K562 (cell line): Measurements from ENCODE around the gene DCST1. TPM values are rescaled to one million over a fixed set of nuclear protein-coding genes. Genes with fewer than 3 reads are reported as not detected.

ENCODE experiments used
- BRD9 ChIP-seq: fragments of 450-650 bp; IDR thresholded peaks from 2 replicates; pipeline ENCODE4 v1.6.1; 2018; ENCODE audit warnings: low read depth; ENCODE audit not compliant: partially characterized antibody
- CBX1 ChIP-seq: sonication (generic); IDR thresholded peaks from 2 replicates; pipeline ENCODE4 v1.6.1; 2016; ENCODE audit warnings: antibody characterized with exemption, low read depth, mild to moderate bottlenecking
- CBX5 ChIP-seq: IDR thresholded peaks from 2 replicates; pipeline ENCODE4 v1.6.1; 2014; ENCODE audit warnings: low read depth, borderline replicate concordance
- ESRRA ChIP-seq: fragments of 450-650 bp; IDR thresholded peaks from 2 replicates; pipeline ENCODE4 v1.6.1; 2014; ENCODE audit warnings: low read depth, mild to moderate bottlenecking, moderate library complexity, borderline replicate concordance
- MCM5 ChIP-seq: fragments of 450-650 bp; IDR thresholded peaks from 2 replicates; pipeline ENCODE4 v1.6.1; 2016; ENCODE audit warnings: low read depth
- MECOM ChIP-seq: fragments of 250-450 bp; sonication (Bioruptor Pico); IDR thresholded peaks from 2 replicates; pipeline ENCODE4 v1.8.0; 2022; ENCODE audit warnings: inconsistent platforms
- MIER1 ChIP-seq: fragments of 450-650 bp; IDR thresholded peaks from 2 replicates; pipeline ENCODE4 v1.6.1; 2016; ENCODE audit warnings: antibody characterized with exemption, mild to moderate bottlenecking, low read depth
- NCOA2 ChIP-seq, 2 experiments: fragments of 450-650 bp; IDR thresholded peaks; 2 replicates each; pipeline ENCODE4 v1.6.1; 2018; ENCODE audit warnings: mild to moderate bottlenecking in 2 of 2, moderate library complexity in 1 of 2; ENCODE audit not compliant: partially characterized antibody in 2 of 2
- NR2F6 ChIP-seq: fragments of 450-650 bp; formaldehyde crosslinking; IDR thresholded peaks from 2 replicates; pipeline ENCODE4 v1.4.0; 2020; ENCODE audit warnings: mild to moderate bottlenecking
- RAD21 ChIP-seq, 2 experiments: fragments of 250-450 bp in 1 of 2; fragments of 450-650 bp in 1 of 2; sonication (Bioruptor Pico) in 1 of 2; formaldehyde crosslinking in 1 of 2; IDR thresholded peaks in 1 of 2; conservative IDR thresholded peaks in 1 of 2; 2 replicates each; pipeline versions ENCODE4 v1.4.0 to v1.8.0; 2020 to 2022; ENCODE audit warnings: mild to moderate bottlenecking in 2 of 2, moderate library complexity in 1 of 2
- SPI1 ChIP-seq: IDR thresholded peaks from 2 replicates; pipeline ENCODE4 v1.6.1; 2011; ENCODE audit warnings: low read depth, low read length, control low read depth, borderline replicate concordance
- ZNF165 ChIP-seq: fragments of 250-450 bp; sonication (Bioruptor Pico); IDR thresholded peaks from 2 replicates; pipeline ENCODE4 v1.4.0; 2020; ENCODE audit warnings: borderline replicate concordance
- ZNF232 ChIP-seq: sonication (generic); formaldehyde crosslinking; IDR thresholded peaks from 2 replicates; pipeline ENCODE4 v1.8.0; 2022; ENCODE audit warnings: mild to moderate bottlenecking, missing genetic modification reagents
- polyA plus RNA-seq, 8 experiments: library from polyadenylated mRNA; depleted of rRNA in 4 of 8; stranded (reverse) in 5 of 8; unstranded in 3 of 8; fragments of >200 nt; fragmentation: Nextera tagmentation in 2 of 8; fragmentation: Illumina TruSeq in 1 of 8; extraction: Ambion mirVana in 2 of 8; extraction: Trizol in 1 of 8; gene quantifications; 2 replicates each; pipeline versions ENCODE4 v1.2.1 to v1.2.3, GENCODE V29; 2011 to 2014; ENCODE audit warnings: inconsistent platforms in 1 of 8, missing spikeins in 1 of 8
- total RNA-seq, 7 experiments: library from RNA; depleted of rRNA in 6 of 7; stranded (reverse); fragments of >200 nt in 6 of 7; fragmentation: Illumina TruSeq in 2 of 7; extraction: Trizol in 2 of 7; gene quantifications; 2 replicates each; pipeline versions ENCODE4 v1.2.1 to v1.2.3, GENCODE V29; 2011 to 2021; ENCODE audit warnings: low replicate concordance in 1 of 7
- TF ChIP-seq, protein P1 (sequence below): fragments of 200-800 bp; sonication (Bioruptor generic); IDR thresholded peaks from 2 replicates; pipeline ENCODE4 v1.6.1; 2017; ENCODE audit warnings: missing genetic modification characterization, missing compliant biosample characterization
- TF ChIP-seq, protein P2 (sequence below): fragments of 450-650 bp; formaldehyde crosslinking; IDR thresholded peaks from 2 replicates; pipeline ENCODE4 v1.4.0; 2020; ENCODE audit warnings: mild to moderate bottlenecking, moderate library complexity

DCST1 gene
- total and polyA plus RNA-seq, 9 of the 15 experiments (the other 6 are each of a cell fraction or from before 2014, with no cell fraction given) = not detected

DNA sequence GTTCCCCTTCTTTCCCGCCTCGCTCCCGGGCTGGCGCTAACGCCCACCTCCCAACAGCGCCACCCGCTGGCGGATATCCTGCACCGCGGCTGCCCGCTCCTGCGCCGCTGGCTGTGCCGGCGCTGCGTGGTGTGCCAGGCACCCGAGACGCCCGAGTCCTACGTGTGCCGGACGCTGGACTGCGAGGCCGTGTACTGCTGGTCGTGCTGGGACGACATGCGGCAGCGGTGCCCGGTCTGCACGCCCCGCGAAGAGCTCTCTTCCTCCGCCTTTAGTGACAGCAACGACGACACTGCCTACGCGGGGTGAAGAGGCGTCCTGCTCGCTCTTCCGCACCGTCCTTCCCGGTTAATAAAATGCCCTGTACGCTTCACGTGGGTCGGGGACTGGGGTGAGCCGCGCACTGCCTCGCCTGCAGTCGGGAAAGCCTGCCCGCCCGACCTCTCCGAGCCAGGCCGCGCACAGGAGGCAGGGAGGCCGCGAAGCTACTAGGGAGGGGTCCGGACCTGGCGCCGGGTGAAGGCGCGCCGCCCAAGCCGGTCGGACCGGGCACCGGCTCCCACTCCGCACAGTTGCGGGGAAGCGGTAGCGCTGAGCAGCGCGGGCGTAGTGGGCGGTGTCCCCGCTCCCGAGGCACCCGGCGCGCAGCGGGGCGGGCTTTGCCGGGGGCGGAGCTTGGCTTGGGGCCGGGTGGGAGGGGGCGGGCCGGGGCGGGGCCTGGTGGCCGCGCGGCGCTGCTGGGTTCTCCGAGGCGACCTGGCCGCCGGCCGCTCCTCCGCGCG, 17.1 kb downstream of the DCST1 start, which contains the start of gene ADAM15 (continued):
- TF ChIP-seq, protein P1, sequence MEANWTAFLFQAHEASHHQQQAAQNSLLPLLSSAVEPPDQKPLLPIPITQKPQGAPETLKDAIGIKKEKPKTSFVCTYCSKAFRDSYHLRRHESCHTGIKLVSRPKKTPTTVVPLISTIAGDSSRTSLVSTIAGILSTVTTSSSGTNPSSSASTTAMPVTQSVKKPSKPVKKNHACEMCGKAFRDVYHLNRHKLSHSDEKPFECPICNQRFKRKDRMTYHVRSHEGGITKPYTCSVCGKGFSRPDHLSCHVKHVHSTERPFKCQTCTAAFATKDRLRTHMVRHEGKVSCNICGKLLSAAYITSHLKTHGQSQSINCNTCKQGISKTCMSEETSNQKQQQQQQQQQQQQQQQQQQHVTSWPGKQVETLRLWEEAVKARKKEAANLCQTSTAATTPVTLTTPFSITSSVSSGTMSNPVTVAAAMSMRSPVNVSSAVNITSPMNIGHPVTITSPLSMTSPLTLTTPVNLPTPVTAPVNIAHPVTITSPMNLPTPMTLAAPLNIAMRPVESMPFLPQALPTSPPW = peak; percentile 50; the same call in 1 of the 2 replicates
- TF ChIP-seq ZNF232 (CRISPR knock-in tag) = no peak
- TF ChIP-seq ZNF165 (CRISPR knock-in tag) = no peak; the same call in 1 of the 2 replicates
- TF ChIP-seq MIER1 = no peak; the same call in 1 of the 2 replicates
- peak; percentile 55; the same call in 1 of the 2 replicates for TF ChIP-seq CBX1
- TF ChIP-seq NR2F6 = no peak
- TF ChIP-seq, protein P2, sequence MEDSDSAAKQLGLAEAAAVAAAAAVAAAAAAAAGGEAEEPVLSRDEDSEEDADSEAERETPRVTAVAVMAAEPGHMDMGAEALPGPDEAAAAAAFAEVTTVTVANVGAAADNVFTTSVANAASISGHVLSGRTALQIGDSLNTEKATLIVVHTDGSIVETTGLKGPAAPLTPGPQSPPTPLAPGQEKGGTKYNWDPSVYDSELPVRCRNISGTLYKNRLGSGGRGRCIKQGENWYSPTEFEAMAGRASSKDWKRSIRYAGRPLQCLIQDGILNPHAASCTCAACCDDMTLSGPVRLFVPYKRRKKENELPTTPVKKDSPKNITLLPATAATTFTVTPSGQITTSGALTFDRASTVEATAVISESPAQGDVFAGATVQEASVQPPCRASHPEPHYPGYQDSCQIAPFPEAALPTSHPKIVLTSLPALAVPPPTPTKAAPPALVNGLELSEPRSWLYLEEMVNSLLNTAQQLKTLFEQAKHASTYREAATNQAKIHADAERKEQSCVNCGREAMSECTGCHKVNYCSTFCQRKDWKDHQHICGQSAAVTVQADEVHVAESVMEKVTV (CRISPR knock-in tag) = no peak
- TF ChIP-seq MCM5 = no peak
- peak; percentile 11; the same call in 1 of the 2 replicates for TF ChIP-seq CBX5
- TF ChIP-seq SPI1 = peak; percentile 91; the same call in 1 of the 2 replicates
- TF ChIP-seq MECOM = no peak
- peak; percentile 22; the same call in 1 of the 2 replicates for TF ChIP-seq ESRRA
- TF ChIP-seq RAD21 (CRISPR knock-in tag; conservative IDR thresholded peaks at IDR 0.05 in 1 of 2, IDR thresholded peaks at IDR 0.05 in 1 of 2) = peak in 1 of 2 experiments; percentile 60
- no peak for TF ChIP-seq NCOA2 (IDR thresholded peaks at IDR 0.05; ENCODE audit: partially characterized antibody in 2 of 2)
- no peak for TF ChIP-seq BRD9
